Stimulated activated CD4-positive, alpha-beta T cell treated with anti-CD3 and anti-CD28 coated beads, Interleukin-15, amount 100 ng/mL, for 48 hours (primary cell): Measurements from ENCODE around the gene CDC42EP5.
"Not testable (repeated sequence)": the region's sequence is repeated elsewhere in the genome, so short reads cannot be mapped to it uniquely, and the experiment has no call there.

Experiments used
- DNase-seq, 2 donors: peaks; one replicate each; pipeline ENCODE4 v3.0.0-alpha.2; 2020; ENCODE audit warnings: low read depth in 2 of 2

Gene CDC42EP5

GRCh38 chr19:54473071-54473891 lies at the start of gene CDC42EP5:
Gene CDC42EP5, minus strand, starts transcription at chr19:54473296. Its CDS starts 7,749 bp downstream, at chr19:54465547.
- no peak for DNase-seq

- no peak for DNase-seq
Measured at GRCh38 chr19:54521860-54522513, 48.9 kb upstream of the CDC42EP5 start.

GRCh38 chr19:54521022-54521859 lies 48.1 kb upstream of the CDC42EP5 start:
- DNase-seq, result no peak

- DNase-seq, result peak; percentile 17 to 18
Measured at GRCh38 chr19:54518844-54519243, 45.7 kb upstream of the CDC42EP5 start.

GRCh38 chr19:54517483-54517882 lies 44.4 kb upstream of the CDC42EP5 start:
- peak; percentile 22 to 42 for DNase-seq

- no peak for DNase-seq
Measured at GRCh38 chr19:54515156-54515555, 42.1 kb upstream of the CDC42EP5 start.

GRCh38 chr19:54509200-54509940 lies 36.3 kb upstream of the CDC42EP5 start:
- DNase-seq, result not testable (repeated sequence)

GRCh38 chr19:54508487-54508886 lies 35.4 kb upstream of the CDC42EP5 start:
- DNase-seq, result not testable (repeated sequence)

- DNase-seq, result no peak
Measured at GRCh38 chr19:54507824-54508223, 34.7 kb upstream of the CDC42EP5 start.

- not testable (repeated sequence) for DNase-seq
Measured at GRCh38 chr19:54507038-54507717, 34.1 kb upstream of the CDC42EP5 start.

GRCh38 chr19:54506079-54506478 lies 33.0 kb upstream of the CDC42EP5 start:
- no peak for DNase-seq

- not testable (repeated sequence) for DNase-seq
Measured at GRCh38 chr19:54505542-54505941, 32.4 kb upstream of the CDC42EP5 start.

GRCh38 chr19:54502518-54503048 lies 29.5 kb upstream of the CDC42EP5 start, which contains the start of gene LAIR2:
Gene LAIR2, plus strand, starts transcription at chr19:54502831. Its CDS starts 88 bp downstream, at chr19:54502919.
- DNase-seq, result no peak

- DNase-seq, result not testable (repeated sequence)
Measured at GRCh38 chr19:54498451-54498772, 25.3 kb upstream of the CDC42EP5 start.

GRCh38 chr19:54497747-54498450 lies 24.8 kb upstream of the CDC42EP5 start:
- DNase-seq, result not testable (repeated sequence)

GRCh38 chr19:54495284-54495683 lies 22.2 kb upstream of the CDC42EP5 start:
- DNase-seq, result not testable (repeated sequence)

GRCh38 chr19:54493967-54494585 lies 21.0 kb upstream of the CDC42EP5 start:
- DNase-seq, result no peak

GRCh38 chr19:54493056-54493455 lies 20.0 kb upstream of the CDC42EP5 start:
- not testable (repeated sequence) for DNase-seq

- DNase-seq, result no peak
Measured at GRCh38 chr19:54492568-54492967, 19.5 kb upstream of the CDC42EP5 start.
